Measurements from ENCODE around the gene BTD. TPM values are rescaled to one million over a fixed set of nuclear protein-coding genes. Genes with fewer than 3 reads are reported as not detected.

BTD gene
- total RNA-seq, 2 donors from 2014 or later, result 29.8 to 32.3 TPM

- intact Hi-C loops (cut with DNase I, micrococcal nuclease), result no loop called here
- ATAC-seq, result no peak
Measured at GRCh38 chr3:15632212-15632580, 30.7 kb downstream of the BTD start.

GRCh38 chr3:15633159-15633558, 31.6 kb downstream of the BTD start:
- ATAC-seq, result no peak
- no peak for DNase-seq
- intact Hi-C loops (cut with DNase I, micrococcal nuclease), result no loop called here

More at GRCh38 chr3:15632212-15632580, 30.7 kb downstream of the BTD start:
- no peak for DNase-seq

- ATAC-seq, result no peak
- intact Hi-C loops (cut with DNase I, micrococcal nuclease), result no loop called here
- no peak for DNase-seq
Measured at GRCh38 chr3:15633766-15634598, 32.4 kb downstream of the BTD start.

GRCh38 chr3:15634671-15635070, 33.1 kb downstream of the BTD start:
- ATAC-seq, result no peak
- intact Hi-C loops (cut with DNase I, micrococcal nuclease), result no loop called here

GRCh38 chr3:15635121-15635661, 33.6 kb downstream of the BTD start:
- intact Hi-C loops (cut with DNase I, micrococcal nuclease), result no loop called here
- DNase-seq (peak in 1 of 2 donors; percentile 64), ATAC-seq (peak; percentile 28)

More at GRCh38 chr3:15634671-15635070, 33.1 kb downstream of the BTD start:
- no peak for DNase-seq

- intact Hi-C loops (cut with DNase I, micrococcal nuclease), result no loop called here
- DNase-seq (no peak), ATAC-seq (peak; percentile 15)
Measured at GRCh38 chr3:15636028-15636709, 34.6 kb downstream of the BTD start.

GRCh38 chr3:15637131-15637951, 35.8 kb downstream of the BTD start:
- DNase-seq, result no peak
- intact Hi-C loops (cut with DNase I, micrococcal nuclease), result no loop called here
- no peak for ATAC-seq

GRCh38 chr3:15638193-15638890, 36.8 kb downstream of the BTD start:
- DNase-seq (peak in 1 of 2 donors; percentile 62), ATAC-seq (no peak)
- intact Hi-C loops (cut with DNase I, micrococcal nuclease), result no loop called here

- no peak for DNase-seq
- no peak for ATAC-seq
- intact Hi-C loops (cut with DNase I, micrococcal nuclease), result no loop called here
Measured at GRCh38 chr3:15638891-15639262, 37.3 kb downstream of the BTD start.

GRCh38 chr3:15645246-15645645, 43.7 kb downstream of the BTD start:
- ATAC-seq (no peak), DNase-seq (no peak)
- intact Hi-C loops (cut with DNase I, micrococcal nuclease), result no loop called here

GRCh38 chr3:15645740-15646501, 44.4 kb downstream of the BTD start:
- intact Hi-C loops (cut with DNase I, micrococcal nuclease), result no loop called here
- DNase-seq (no peak), ATAC-seq (no peak)

GRCh38 chr3:15646851-15647511, 45.4 kb downstream of the BTD start:
- intact Hi-C loops (cut with DNase I, micrococcal nuclease), result no loop called here

GRCh38 chr3:15647611-15648167, 46.1 kb downstream of the BTD start:
- no peak for DNase-seq

More at GRCh38 chr3:15646851-15647511, 45.4 kb downstream of the BTD start:
- DNase-seq, result no peak
- ATAC-seq, result no peak

GRCh38 chr3:15649341-15649740, 47.8 kb downstream of the BTD start:
- DNase-seq (no peak), ATAC-seq (no peak)
- intact Hi-C loops (cut with DNase I, micrococcal nuclease), result no loop called here

More at GRCh38 chr3:15647611-15648167, 46.1 kb downstream of the BTD start:
- no peak for ATAC-seq
- intact Hi-C loops (cut with DNase I, micrococcal nuclease), result no loop called here

GRCh38 chr3:15649858-15650257, 48.3 kb downstream of the BTD start:
- intact Hi-C loops (cut with DNase I, micrococcal nuclease), result no loop called here
- no peak for DNase-seq
- no peak for ATAC-seq

GRCh38 chr3:15651396-15651795, 49.9 kb downstream of the BTD start:
- ATAC-seq (no peak), DNase-seq (no peak)
- intact Hi-C loops (cut with DNase I, micrococcal nuclease), result no loop called here

- DNase-seq (no peak), ATAC-seq (no peak)
- intact Hi-C loops (cut with DNase I, micrococcal nuclease), result no loop called here
Measured at GRCh38 chr3:15653321-15653720, 51.8 kb downstream of the BTD start.

All from left colon (tissue), 2 donors.